PC-3 (cell line): ENCODE data around the gene LAMA2. TPM values are rescaled to one million over a fixed set of nuclear protein-coding genes. Genes with fewer than 3 reads are reported as not detected.

Experiments used
- ATAC-seq: fragments of 200-7000 bp; cut with Tn5 transposase; 2 replicates; pipeline ENCODE4 v1.9.1; 2020; ENCODE audit warnings: mild to moderate bottlenecking, moderate library complexity
- BruUV-seq: library from RNA; stranded (reverse); fragments of 400-500 nt; replicated peaks from 2 replicates; lab custom pipeline; 2021; lab: Mats Ljungman, UMichigan
- CTCF ChIA-PET: fragments of 300-600 bp; sonication (Branson Sonifier 250); formaldehyde crosslinking; loops from one replicate; lab custom pipeline; 2022; ENCODE audit warnings: antibody characterized with exemption; lab: Charles Lee
- POLR2A ChIA-PET: fragments of 300-600 bp; sonication (Branson Sonifier 250); formaldehyde crosslinking; loops from one replicate; lab custom pipeline; 2022; ENCODE audit warnings: antibody characterized with exemption; ENCODE audit not compliant: unreplicated experiment; lab: Charles Lee
- DNase-seq: peaks from one replicate; pipeline ENCODE4 v3.0.0-alpha.2; 2015
- H2AFZ ChIP-seq: fragments of 300-600 bp; sonication (generic); 2 replicates; pipeline ENCODE4 v1.6.0; 2016; ENCODE audit warnings: antibody characterized with exemption, low read length
- H3F3A ChIP-seq: fragments of 300-600 bp; sonication (generic); one replicate; pipeline ENCODE4 v1.6.0; 2017; ENCODE audit warnings: antibody characterized with exemption, low read length, control low read depth, mild to moderate bottlenecking; ENCODE audit not compliant: unreplicated experiment
- H3K27ac ChIP-seq: fragments of 300-600 bp; sonication (generic); 2 replicates; pipeline ENCODE4 v1.5.1; 2016; ENCODE audit warnings: mild to moderate bottlenecking, low read length
- H3K27me3 ChIP-seq: fragments of 300-600 bp; sonication (generic); 2 replicates; pipeline ENCODE4 v1.6.1; 2016; ENCODE audit warnings: low read length, mixed read lengths
- H3K36me3 ChIP-seq: fragments of 300-600 bp; sonication (generic); 2 replicates; pipeline ENCODE4 v1.6.1; 2016; ENCODE audit warnings: low read depth, mixed run types, low read length, mixed read lengths
- H3K4me1 ChIP-seq: fragments of 300-600 bp; sonication (generic); 2 replicates; pipeline ENCODE4 v1.5.1; 2016; ENCODE audit warnings: low read length; ENCODE audit not compliant: insufficient read depth
- H3K4me2 ChIP-seq: fragments of 300-600 bp; sonication (generic); 2 replicates; pipeline ENCODE4 v1.6.0; 2016; ENCODE audit warnings: low read length
- H3K4me3 ChIP-seq: fragments of 300-600 bp; sonication (generic); 2 replicates; pipeline ENCODE4 v1.5.1; 2016; ENCODE audit warnings: mild to moderate bottlenecking, low read length, mixed read lengths
- H3K79me2 ChIP-seq: fragments of 300-600 bp; sonication (generic); 2 replicates; pipeline ENCODE4 v1.6.1; 2017; ENCODE audit warnings: low read length, mixed read lengths
- H3K9ac ChIP-seq: fragments of 300-600 bp; sonication (generic); 2 replicates; pipeline ENCODE4 v1.6.0; 2016; ENCODE audit warnings: mild to moderate bottlenecking, low read length
- H3K9me2 ChIP-seq: fragments of 300-600 bp; sonication (generic); replicated peaks from 2 replicates; pipeline ENCODE4 v1.6.1; 2016; ENCODE audit warnings: mixed run types, low read length, mixed read lengths
- H3K9me3 ChIP-seq: fragments of 300-600 bp; sonication (generic); 2 replicates; pipeline ENCODE4 v1.6.1; 2016; ENCODE audit warnings: low read length, mixed read lengths
- H4K20me1 ChIP-seq: fragments of 300-600 bp; sonication (generic); 2 replicates; pipeline ENCODE4 v1.6.1; 2016; ENCODE audit warnings: low read length, mixed read lengths
- CTCF ChIP-seq: fragments of 300-600 bp; sonication (generic); conservative IDR thresholded peaks from 2 replicates; pipeline ENCODE4 v1.5.1; 2017; ENCODE audit warnings: antibody characterized with exemption, low read depth, mild to moderate bottlenecking, low read length
- EZH2 ChIP-seq: fragments of 300-600 bp; sonication (generic); IDR thresholded peaks from one replicate; pipeline ENCODE4 v1.6.1; 2017; ENCODE audit warnings: antibody characterized with exemption, mild to moderate bottlenecking, low read length; ENCODE audit not compliant: unreplicated experiment
- EZH2phosphoT487 ChIP-seq: fragments of 300-600 bp; sonication (generic); IDR thresholded peaks from 2 replicates; pipeline ENCODE4 v1.6.1; 2018; ENCODE audit warnings: mild to moderate bottlenecking, antibody characterized with exemption, low read length, borderline replicate concordance
- intact Hi-C: fragments of 100-400 bp; cut with micrococcal nuclease; formaldehyde crosslinking; loops from 2 replicates; pipeline ENCODE4 v1.9.0; 2023
- total RNA-seq: library from RNA; depleted of rRNA; stranded (reverse); fragments of >200 nt; gene quantifications from 2 replicates; pipeline ENCODE4 v1.2.3, GENCODE V29; 2014

LAMA2 gene
- total RNA-seq, 1 experiment from 2014 or later, result 0.22 TPM

DNA sequence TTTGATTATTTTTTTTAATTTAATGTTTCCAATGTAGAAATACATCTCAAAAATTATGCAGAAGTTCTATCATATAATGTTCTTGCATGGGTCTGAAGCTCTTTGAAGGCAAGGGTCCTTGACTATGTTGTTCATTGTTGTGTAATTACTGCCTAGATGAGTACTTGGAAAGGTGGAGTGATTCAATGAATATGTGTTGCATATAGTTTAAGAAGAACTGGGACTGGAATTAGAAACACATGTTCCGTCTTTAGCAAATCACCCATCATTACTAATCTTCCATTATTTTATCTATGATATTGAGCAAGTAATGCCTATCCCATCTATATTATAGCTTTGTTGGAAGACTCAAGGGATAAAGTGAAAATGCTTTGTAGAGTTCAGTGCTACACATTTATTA, 147.3 kb downstream of the LAMA2 start:
- Histone ChIP-seq H3K36me3 (no peaks in the 10 kb centered on the region), H4K20me1 (no peaks in the 10 kb centered on the region), H2AFZ (no peak overlapping the region), H3K27me3 (no peaks in the 10 kb centered on the region), H3K4me3 (no peak overlapping the region), H3K27ac (no peak overlapping the region), H3K4me1 (no peaks in the 10 kb centered on the region), H3K9ac (no peak overlapping the region), H3K79me2 (no peaks in the 10 kb centered on the region), H3K4me2 (no peak overlapping the region), H3K9me3 (no peaks in the 10 kb centered on the region), H3F3A (no peaks in the 10 kb centered on the region), H3K9me2 (no peaks in the 10 kb centered on the region)
- CTCF ChIA-PET, result no interaction called here
- intact Hi-C loops, result no loop called here
- ATAC-seq, result no peak
- DNase-seq, result no peak
- BruUV-seq, result no TSS peak
- POLR2A ChIA-PET, result interaction anchor here (0.7 kb wide), 1 partner anchor 225 kb away, joined by 3 read pairs; no protein-coding TSS in a partner anchor
- no peak for TF ChIP-seq CTCF
- no peak for TF ChIP-seq EZH2
- TF ChIP-seq EZH2phosphoT487, result no peak

- no peaks in the 10 kb centered on the region for H3K4me1 ChIP-seq
- no peaks in the 10 kb centered on the region for H4K20me1 ChIP-seq
- ATAC-seq (peak; percentile 51), DNase-seq (peak; percentile 17)
- no peaks in the 10 kb centered on the region for H3K36me3 ChIP-seq
- ChIA-PET POLR2A (no interaction called here), CTCF (no interaction called here)
- H3K4me3 ChIP-seq, result no peak overlapping the region
- H3K9ac ChIP-seq, result no peak overlapping the region
- no peak overlapping the region for H3K27ac ChIP-seq
- H3F3A ChIP-seq, result no peaks in the 10 kb centered on the region
- H3K4me2 ChIP-seq, result no peak overlapping the region
- intact Hi-C loops, result no loop called here
- no peaks in the 10 kb centered on the region for H3K9me3 ChIP-seq
- no peaks in the 10 kb centered on the region for H3K79me2 ChIP-seq
- H3K27me3 ChIP-seq, result no peaks in the 10 kb centered on the region
- no TSS peak for BruUV-seq
- no peak overlapping the region for H2AFZ ChIP-seq
- TF ChIP-seq EZH2phosphoT487, result no peak
- no peak for TF ChIP-seq EZH2
- no peak for TF ChIP-seq CTCF
- H3K9me2 ChIP-seq, result no peaks in the 10 kb centered on the region
Measured at GRCh38 chr6:129031051-129031599, 148.2 kb downstream of the LAMA2 start.

- CTCF ChIA-PET, result no interaction called here
Measured at GRCh38 chr6:129032602-129033001, 149.7 kb downstream of the LAMA2 start.

More at GRCh38 chr6:129032602-129033001, 149.7 kb downstream of the LAMA2 start:
- DNase-seq (no peak), ATAC-seq (no peak)
- Histone ChIP-seq H3K27me3 (no peaks in the 10 kb centered on the region), H4K20me1 (no peaks in the 10 kb centered on the region), H3K9me2 (no peaks in the 10 kb centered on the region), H3K27ac (no peak overlapping the region), H3K4me1 (no peaks in the 10 kb centered on the region), H3F3A (no peaks in the 10 kb centered on the region), H3K4me2 (no peak overlapping the region), H3K79me2 (no peaks in the 10 kb centered on the region), H3K36me3 (no peaks in the 10 kb centered on the region), H3K9ac (no peak overlapping the region), H3K4me3 (no peak overlapping the region), H2AFZ (no peak overlapping the region), H3K9me3 (no peaks in the 10 kb centered on the region)
- intact Hi-C loops, result no loop called here
- POLR2A ChIA-PET, result no interaction called here
- no peak for TF ChIP-seq EZH2phosphoT487
- TF ChIP-seq EZH2, result no peak
- TF ChIP-seq CTCF, result no peak
- BruUV-seq, result no TSS peak
